Measurements from ENCODE around the gene TET3. TPM values are rescaled to one million over a fixed set of nuclear protein-coding genes. Genes with fewer than 3 reads are reported as not detected.
A peak's percentile ranks its signal among the peaks of the same experiment; 100 is the strongest.

The TET3 gene
- total and polyA plus RNA-seq, 2 of the 4 experiments (the other 2 are of a cell fraction), result 1.6 to 1.8 TPM

- Histone ChIP-seq H2BK5ac (ENCODE audit: low read depth, low read length, poor library complexity, severe bottlenecking) (no peak overlapping the region), H3K4me2 (ENCODE audit: low read depth, low read length) (no peak overlapping the region), H3K4me3 (ENCODE audit: insufficient read depth, low read depth, low read length) (no peak overlapping the region), H4K20me1 (ENCODE audit: insufficient read depth, low read length) (peaks cover 64% of the 10 kb centered on the region), H3K9ac (ENCODE audit: low read depth, low read length) (no peak overlapping the region), H3K4me1 (ENCODE audit: control insufficient read depth, insufficient read depth, low read length) (no peaks in the 10 kb centered on the region; the same call in 1 of the 2 replicates), H2BK120ac (ENCODE audit: low read depth, low read length) (no peak overlapping the region), H3K4ac (ENCODE audit: low read depth, low read length) (no peak overlapping the region), H3K36me3 (ENCODE audit: control insufficient read depth, insufficient read depth, low read length) (peaks cover 28% of the 10 kb centered on the region), H3K9me1 (ENCODE audit: insufficient read depth, low read length) (peaks cover 6% of the 10 kb centered on the region; the same call in 1 of the 2 replicates), H3K79me1 (ENCODE audit: low read depth in 1 of 2, low read length in 2 of 2) (peaks cover 39 to 60% of the 10 kb centered on the region in 2 experiments), H4K91ac (ENCODE audit: insufficient read depth, low read depth, low read length) (no peak overlapping the region), H3K18ac (ENCODE audit: low read depth, low read length) (no peak overlapping the region), H2AFZ (replicated peaks; ENCODE audit: low read length, poor library complexity) (no peak overlapping the region), H4K8ac (ENCODE audit: low read depth in 2 of 2, low read length in 2 of 2) (no peak overlapping the region), H4K5ac (ENCODE audit: low read depth, low read length) (no peak overlapping the region), H2BK20ac (ENCODE audit: low read depth, low read length) (no peak overlapping the region), H3K27me3 (ENCODE audit: control insufficient read depth, insufficient read depth, low read length) (no peaks in the 10 kb centered on the region), H2AK5ac (ENCODE audit: low read depth, low read length) (no peak overlapping the region), H3K56ac (ENCODE audit: extremely low read depth, insufficient read depth, low read length) (no peak overlapping the region), H3K14ac (replicated peaks; ENCODE audit: low read depth, low read length) (no peak overlapping the region), H3K23ac (ENCODE audit: low read depth, low read length) (no peak overlapping the region), H3K9me3 (ENCODE audit: control insufficient read depth, insufficient read depth, low read length) (no peaks in the 10 kb centered on the region), H3K27ac (ENCODE audit: insufficient read depth, low read length) (no peak overlapping the region), H2BK15ac (ENCODE audit: low read depth, low read length) (no peak overlapping the region), H2AK9ac (replicated peaks; ENCODE audit: low read depth, low read length, poor library complexity) (no peak overlapping the region)
- CTCF ChIA-PET, result interaction anchor here (1.0 kb wide), 1 partner anchor 11 kb away, joined by 4 read pairs; no protein-coding TSS in a partner anchor
- POLR2A ChIA-PET (ENCODE audit: unreplicated experiment), result no interaction called here
- no peak for DNase-seq
- TF ChIP-seq POLR2A (IDR thresholded peaks at IDR 0.05; ENCODE audit: low read depth, low read length) (no peak), FOS (IDR thresholded peaks at IDR 0.05; ENCODE audit: low read depth, low read length) (no peak), CEBPB (IDR thresholded peaks at IDR 0.05; ENCODE audit: low read depth, low read length) (peak; percentile 38; the same call in 1 of the 2 replicates), RCOR1 (IDR thresholded peaks at IDR 0.05; ENCODE audit: insufficient replicate concordance, low read length) (no peak)
- no peak for ATAC-seq (ENCODE audit: low read depth)
- no TSS peak for BruUV-seq (replicated peaks)
- WGBS, 2 experiments (ENCODE audit: extremely low coverage in 2 of 2, insufficient read length in 1 of 2), result 80% methylated on average over 1 of the region's 4 CpGs; no CpG with 5 or more reads in 1 of the 2 experiments
- in situ Hi-C loops (cut with MboI; ENCODE audit: low sequenced_read_pairs) (no loop called here), intact Hi-C loops (cut with micrococcal nuclease) (no loop called here), dilution Hi-C loops (cut with HindIII; ENCODE audit: low sequenced_read_pairs, unreplicated experiment) (no loop called here)
Observed at GRCh38 chr2:73944714-73945113, 40.0 kb upstream of the TET3 start.
